Measurements from ENCODE around the gene BATF.

DNA sequence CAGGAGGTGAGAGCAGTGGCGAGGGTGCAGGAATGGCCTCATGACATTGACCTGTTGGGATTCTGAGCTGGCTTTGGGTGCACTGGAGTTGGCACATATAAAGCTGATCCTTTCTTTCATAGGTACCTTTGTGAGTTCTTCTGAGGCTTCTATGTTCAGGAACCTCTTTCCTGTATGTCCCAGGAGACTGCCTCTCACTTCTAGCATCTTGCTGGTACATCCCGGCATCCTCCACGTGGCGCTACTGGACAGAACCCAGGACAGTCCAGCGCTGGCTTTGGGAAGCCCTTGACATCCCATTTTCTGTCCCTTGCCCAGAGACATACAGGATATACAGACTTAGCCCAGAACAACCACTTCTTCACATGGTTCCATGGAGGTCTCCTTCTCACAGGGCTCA lies 44.4 kb upstream of the BATF start:
- no peak for TF ChIP-seq POLR2A (IDR thresholded peaks at IDR 0.05; ENCODE audit: borderline replicate concordance, extremely low read depth, insufficient read depth, insufficient read length)
- no peak for TF ChIP-seq CTCF (IDR thresholded peaks at IDR 0.05 in 2 of 3, conservative IDR thresholded peaks at IDR 0.05 in 1 of 3; ENCODE audit: borderline replicate concordance in 1 of 3, insufficient read depth in 1 of 3, low read depth in 2 of 3, low read length in 2 of 3)
- TF ChIP-seq MAX (IDR thresholded peaks at IDR 0.05) = no peak
- TF ChIP-seq JUND (IDR thresholded peaks at IDR 0.05) = no peak
- TF ChIP-seq SRF (IDR thresholded peaks at IDR 0.05; ENCODE audit: low read depth) = no peak
- no peak for TF ChIP-seq EZH2 (IDR thresholded peaks at IDR 0.05)
- TF ChIP-seq TCF7L2 (IDR thresholded peaks at IDR 0.05; ENCODE audit: borderline replicate concordance, extremely low read depth, insufficient read depth, insufficient read length) = no peak
- no peak for TF ChIP-seq ATF3 (IDR thresholded peaks at IDR 0.05)
- TF ChIP-seq ZNF274 (IDR thresholded peaks at IDR 0.05; ENCODE audit: low read depth, low read length) = no peak
- no peak for TF ChIP-seq RAD21 (IDR thresholded peaks at IDR 0.05; ENCODE audit: low read depth)
- no peak for TF ChIP-seq SP1 (IDR thresholded peaks at IDR 0.05; ENCODE audit: low read depth)
- no peak for TF ChIP-seq POLR2AphosphoS5 (IDR thresholded peaks at IDR 0.05; ENCODE audit: low read depth, low read length)
- no peak for TF ChIP-seq YY1 (IDR thresholded peaks at IDR 0.05; ENCODE audit: extremely low read depth, insufficient replicate concordance, low read depth, low read length)
- TF ChIP-seq EZH2phosphoT487 (IDR thresholded peaks at IDR 0.05; ENCODE audit: borderline replicate concordance) = no peak
